Measurements from ENCODE around the gene HES2. TPM values are rescaled to one million over a fixed set of nuclear protein-coding genes. Genes with fewer than 3 reads are reported as not detected.

The HES2 gene
- total and polyA plus RNA-seq, 9 of the 15 experiments (the other 6 are each of a cell fraction or from before 2014, with no cell fraction given) = 0.05 to 0.18 (median 0.07) TPM; not detected in 4

DNA sequence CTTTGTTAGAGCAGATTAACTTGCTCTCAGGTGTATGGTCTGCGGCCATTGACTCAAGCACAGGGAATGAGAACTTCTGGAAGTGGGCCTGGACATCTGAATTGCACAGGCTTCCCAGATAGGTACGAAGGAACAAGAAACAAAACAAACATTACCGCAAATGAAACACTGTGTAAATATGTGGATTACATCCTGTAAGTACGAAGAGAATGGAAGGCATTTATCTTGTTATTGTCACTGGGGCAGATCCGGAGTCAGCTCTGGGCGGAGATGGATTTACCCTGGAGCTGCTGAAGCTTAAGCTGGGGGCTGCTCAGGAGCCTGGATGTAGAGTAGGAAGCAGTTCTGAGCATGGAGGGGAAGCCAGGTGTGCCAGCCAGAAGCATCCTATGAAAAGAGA lies 6.8 kb downstream of the HES2 start (continued):
- no peak for TF ChIP-seq ZBTB1 (CRISPR knock-in tag; IDR thresholded peaks at IDR 0.05; ENCODE audit: borderline replicate concordance, low read depth)

DNA sequence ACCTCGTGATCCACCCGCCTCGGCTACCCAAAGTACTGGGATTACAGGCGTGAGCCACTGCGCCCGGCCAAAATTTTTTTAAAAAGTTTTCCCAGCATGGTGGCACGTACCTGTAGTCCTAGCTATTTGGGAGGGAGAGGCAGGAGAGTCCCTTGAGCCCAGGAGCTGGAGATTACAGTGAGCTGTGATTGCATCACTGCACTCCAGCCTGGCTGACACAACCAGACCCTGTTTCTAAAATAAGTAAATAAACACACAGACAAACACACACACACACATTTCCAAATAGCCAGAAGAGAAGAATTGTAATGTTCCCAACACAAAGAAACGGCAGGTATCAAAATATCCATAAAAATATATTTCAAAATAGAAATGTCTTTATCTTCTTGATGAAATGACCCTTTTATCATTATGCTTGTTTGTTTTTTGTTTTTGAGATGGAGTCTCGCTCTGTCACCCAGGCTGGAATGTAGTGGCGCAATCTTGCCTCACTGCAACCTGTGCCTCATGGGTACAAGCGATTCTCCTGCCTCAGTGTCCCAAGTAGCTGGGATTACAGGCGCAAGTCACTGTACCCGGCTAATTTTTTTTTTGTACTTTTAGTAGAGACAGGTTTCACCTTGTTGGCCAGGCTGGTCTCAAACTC lies 9.3 kb downstream of the HES2 start:
- Histone ChIP-seq H3K9ac (ENCODE audit: insufficient read depth in 1 of 2, low read depth in 2 of 2, low read length in 2 of 2) (no peak overlapping the region), H3K4me2 (ENCODE audit: insufficient read depth, low read length) (no peak overlapping the region), H3K9me3 (replicated peaks; ENCODE audit: control insufficient read depth, insufficient read depth, low read depth, low read length) (no peaks in the 10 kb centered on the region), H3K9me1 (ENCODE audit: control insufficient read depth, insufficient read depth, low read length) (no peaks in the 10 kb centered on the region), H3K27me3 (ENCODE audit: control insufficient read depth in 2 of 2, insufficient read depth in 2 of 2, low read length in 2 of 2) (peaks cover 30 to 52% of the 10 kb centered on the region in 2 experiments), H2AFZ (ENCODE audit: low read depth, low read length) (no peak overlapping the region), H3K4me1 (replicated peaks in 1 of 2; ENCODE audit: control insufficient read depth in 2 of 2, insufficient read depth in 2 of 2, low read length in 2 of 2) (peaks cover 0 to 5% of the 10 kb centered on the region in 2 experiments; a peak in 1 of 5 replicates), H3K79me2 (ENCODE audit: control insufficient read depth, insufficient read depth, low read length) (no peaks in the 10 kb centered on the region), H3K4me3 (no peak overlapping the region), H3K36me3 (ENCODE audit: control insufficient read depth, insufficient read depth, low read length) (no peaks in the 10 kb centered on the region), H3K27ac (ENCODE audit: extremely low read depth, low read depth, low read length) (no peak overlapping the region), H4K20me1 (replicated peaks; ENCODE audit: control insufficient read depth, insufficient read depth, low read length) (peaks cover 5% of the 10 kb centered on the region; the same call in 1 of the 2 replicates)
- DNase-seq (ENCODE audit: extremely low read depth in 1 of 4, low spot score in 3 of 4) (no peak), FAIRE-seq (no peak), ATAC-seq (no peak)
- in situ Hi-C loops (cut with MboI) (loop anchor here (5.0 kb wide), 1 partner anchor 62 kb away; no protein-coding TSS in a partner anchor), intact Hi-C loops (cut with micrococcal nuclease) (no loop called here)
- TF ChIP-seq CEBPB (tag; IDR thresholded peaks at IDR 0.05) = peak; percentile 76
- no peak for TF ChIP-seq TEAD4 (IDR thresholded peaks at IDR 0.05; ENCODE audit: low read length)
- TF ChIP-seq TEAD4 (CRISPR knock-in tag; IDR thresholded peaks at IDR 0.05; ENCODE audit: borderline replicate concordance) = no peak
- TF ChIP-seq CEBPG (CRISPR knock-in tag; IDR thresholded peaks at IDR 0.05) = peak; percentile 42
- TF ChIP-seq CEBPG (tag; conservative IDR thresholded peaks at IDR 0.05 in 1 of 2, IDR thresholded peaks at IDR 0.05 in 1 of 2) = peak; percentile 76 to 83
- TF ChIP-seq, protein P1, sequence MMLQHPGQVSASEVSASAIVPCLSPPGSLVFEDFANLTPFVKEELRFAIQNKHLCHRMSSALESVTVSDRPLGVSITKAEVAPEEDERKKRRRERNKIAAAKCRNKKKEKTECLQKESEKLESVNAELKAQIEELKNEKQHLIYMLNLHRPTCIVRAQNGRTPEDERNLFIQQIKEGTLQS (IDR thresholded peaks at IDR 0.05) = peak; percentile 79
- TF ChIP-seq, protein P1 (CRISPR knock-in tag; conservative IDR thresholded peaks at IDR 0.05) = no peak
- BruUV-seq (replicated peaks) = no TSS peak
- WGBS (ENCODE audit: insufficient coverage, low coverage, missing lambda C conversion rate) = 8% methylated on average over 13 of the region's 13 CpGs
- ChIA-PET CTCF (ENCODE audit: low intra/inter-chr PET ratio) (no interaction called here), POLR2A (no interaction called here)

All from K562 (cell line).